Activated CD4-positive, CD25-positive, alpha-beta regulatory T cell treated with anti-CD3 and anti-CD28 coated beads, Interleukin-2, amount 50 U/mL, for 24 hours (primary cell): ENCODE data around the gene BMAL2.

Experiments used
- ATAC-seq, 2 donors: fragments of 150-1000 bp; cut with Tn5 transposase; one replicate each; pipeline ENCODE4 v1.10.0; 2021; ENCODE audit warnings: mild to moderate bottlenecking in 1 of 2, moderate library complexity in 1 of 2

BMAL2 gene

GRCh38 chr12:27361372-27361771 is 28.7 kb downstream of the BMAL2 start:
- no peak for ATAC-seq

GRCh38 chr12:27366621-27367020 is 34.0 kb downstream of the BMAL2 start:
- no peak for ATAC-seq

- ATAC-seq, result no peak
These were observed 34.4 kb downstream of the BMAL2 start for GRCh38 chr12:27367078-27367477.

- ATAC-seq, result no peak
These were observed 49.6 kb downstream of the BMAL2 start for GRCh38 chr12:27382171-27382795.
